ENCODE results near the gene CD63. TPM values are rescaled to one million over a fixed set of nuclear protein-coding genes. Genes with fewer than 3 reads are reported as not detected.

Gene CD63
- total RNA-seq, 1 experiment from 2014 or later: 581 TPM

- peak overlapping the region; percentile 92 to 98 for H3K4me3 Mint-ChIP-seq
- H3T11ph ChIP-seq (ENCODE audit: low read length): no peak overlapping the region
- peaks cover 5% of the 10 kb centered on the region for H3K79me1 ChIP-seq (ENCODE audit: insufficient read depth, low read depth, low read length, poor library complexity, severe bottlenecking)
- no peak overlapping the region for H3K56ac ChIP-seq (ENCODE audit: insufficient read length, low read depth, low read length)
- H3K4ac ChIP-seq (ENCODE audit: low read depth, low read length): no peak overlapping the region
- H2AFZ ChIP-seq (ENCODE audit: low read length): no peak overlapping the region
- H4K5ac ChIP-seq (ENCODE audit: insufficient read length, low read depth, low read length): no peak overlapping the region
- WGBS (ENCODE audit: extremely low coverage, insufficient read length, low lambda C conversion rate): no CpG with 5 or more reads among the region's 22 CpGs
- no peak overlapping the region for H4K91ac ChIP-seq (ENCODE audit: insufficient read length, low read depth, low read length)
- H2BK120ac ChIP-seq (ENCODE audit: low read depth, low read length, poor library complexity, severe bottlenecking): no peak overlapping the region
- peaks cover 3 to 11% (median 8%) of the 10 kb centered on the region in 3 experiments; a peak in 4 of 7 replicates for H3K36me3 Mint-ChIP-seq (ENCODE audit: insufficient read depth in 1 of 3, low read depth in 3 of 3)
- no peak overlapping the region for H2AK5ac ChIP-seq (ENCODE audit: insufficient read length, low read length)
- H3K9me3 ChIP-seq (ENCODE audit: control insufficient read depth, low read depth, low read length): no peaks in the 10 kb centered on the region
- TF ChIP-seq, protein P1, sequence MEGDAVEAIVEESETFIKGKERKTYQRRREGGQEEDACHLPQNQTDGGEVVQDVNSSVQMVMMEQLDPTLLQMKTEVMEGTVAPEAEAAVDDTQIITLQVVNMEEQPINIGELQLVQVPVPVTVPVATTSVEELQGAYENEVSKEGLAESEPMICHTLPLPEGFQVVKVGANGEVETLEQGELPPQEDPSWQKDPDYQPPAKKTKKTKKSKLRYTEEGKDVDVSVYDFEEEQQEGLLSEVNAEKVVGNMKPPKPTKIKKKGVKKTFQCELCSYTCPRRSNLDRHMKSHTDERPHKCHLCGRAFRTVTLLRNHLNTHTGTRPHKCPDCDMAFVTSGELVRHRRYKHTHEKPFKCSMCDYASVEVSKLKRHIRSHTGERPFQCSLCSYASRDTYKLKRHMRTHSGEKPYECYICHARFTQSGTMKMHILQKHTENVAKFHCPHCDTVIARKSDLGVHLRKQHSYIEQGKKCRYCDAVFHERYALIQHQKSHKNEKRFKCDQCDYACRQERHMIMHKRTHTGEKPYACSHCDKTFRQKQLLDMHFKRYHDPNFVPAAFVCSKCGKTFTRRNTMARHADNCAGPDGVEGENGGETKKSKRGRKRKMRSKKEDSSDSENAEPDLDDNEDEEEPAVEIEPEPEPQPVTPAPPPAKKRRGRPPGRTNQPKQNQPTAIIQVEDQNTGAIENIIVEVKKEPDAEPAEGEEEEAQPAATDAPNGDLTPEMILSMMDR (conservative IDR thresholded peaks at IDR 0.05): no peak
- 0 out of 2 replicates have a peak, but pooled peaks cover 2% of the 10 kb centered on the region for H3K4me1 ChIP-seq (ENCODE audit: insufficient read depth, low read length)
- H3K9me3 Mint-ChIP-seq: no peaks in the 10 kb centered on the region
- H3K23ac ChIP-seq (ENCODE audit: insufficient read length, low read depth, low read length): no peak overlapping the region
- H3K14ac ChIP-seq (ENCODE audit: insufficient read depth, low read length): no peak overlapping the region
- peak overlapping the region; percentile 88 for H3K4me2 ChIP-seq (ENCODE audit: insufficient read depth, insufficient read length, low read length)
- no peak overlapping the region for H2BK20ac ChIP-seq (ENCODE audit: low read depth, low read length, poor library complexity, severe bottlenecking)
- no peak overlapping the region for H3K27ac ChIP-seq (ENCODE audit: insufficient read length, low read depth, low read length)
- peak overlapping the region; percentile 39 for H3K9ac ChIP-seq (ENCODE audit: extremely low read depth, insufficient read length, low read length)
- peak overlapping the region in 2 of 3 experiments; percentile 41 to 87; a peak in 3 of 7 replicates for H3K27ac Mint-ChIP-seq
- DNase-seq: peak; percentile 63
- H3K79me2 ChIP-seq (ENCODE audit: insufficient read depth, low read length): no peaks in the 10 kb centered on the region; the same call in 1 of the 2 replicates
- H3K23me2 ChIP-seq (ENCODE audit: insufficient read length, low read depth, low read length, poor library complexity, severe bottlenecking): peaks cover 16% of the 10 kb centered on the region
- H2BK5ac ChIP-seq (ENCODE audit: insufficient read length, low read length): no peak overlapping the region
- no peak overlapping the region for H2BK15ac ChIP-seq (ENCODE audit: low read depth, low read length)
- peaks cover 7% of the 10 kb centered on the region for H4K20me1 ChIP-seq (ENCODE audit: control insufficient read depth, insufficient read depth, insufficient read length)
- H3K4me1 Mint-ChIP-seq: peaks cover 42 to 45% of the 10 kb centered on the region in 2 experiments
- no peak overlapping the region for H2BK12ac ChIP-seq (ENCODE audit: insufficient read length, low read depth, low read length)
- peak overlapping the region; percentile 32 for H3K18ac ChIP-seq (ENCODE audit: insufficient read length, low read depth, low read length)
- H3K27me3 ChIP-seq (ENCODE audit: insufficient read depth, low read length): no peaks in the 10 kb centered on the region; the same call in 1 of the 2 replicates
- H4K8ac ChIP-seq (replicated peaks; ENCODE audit: insufficient read length, low read depth, low read length): no peak overlapping the region
- peaks cover 25% of the 10 kb centered on the region for H3K27me3 Mint-ChIP-seq (ENCODE audit: low read depth)
Measured at GRCh38 chr12:55707219-55707671, 21.6 kb downstream of the CD63 start.

Data from H9 (cell line).